Frontal cortex (tissue), 4 donors: ENCODE data around the gene INSYN1. TPM values are rescaled to one million over a fixed set of nuclear protein-coding genes. Genes with fewer than 3 reads are reported as not detected.

Source experiments
- DNase-seq, 2 donors: peaks; one replicate each; pipeline ENCODE4 v3.0.0; 2012; ENCODE audit warnings: low spot score in 2 of 2
- FAIRE-seq: peaks from 2 replicates; lab custom pipeline; 2012; peaks lifted over from hg19 to GRCh38; lab: Jason Lieb, UNC
- total RNA-seq: library from RNA; depleted of rRNA; stranded (reverse); fragments of >200 nt; gene quantifications from one replicate; pipeline ENCODE4 v1.2.3, GENCODE V29; 2014
- donor health status: control.
- donor health status: control.
- donor health status: control.

Gene INSYN1
- total RNA-seq, 1 donor from 2014 or later = 26.1 TPM

GRCh38 chr15:73699249-73700040 lies 53.7 kb downstream of the INSYN1 start:
- DNase-seq = no peak
- no peak for FAIRE-seq

GRCh38 chr15:73697033-73697467 lies 56.1 kb downstream of the INSYN1 start:
- DNase-seq (peak; percentile 40 to 74), FAIRE-seq (no peak)

DNA sequence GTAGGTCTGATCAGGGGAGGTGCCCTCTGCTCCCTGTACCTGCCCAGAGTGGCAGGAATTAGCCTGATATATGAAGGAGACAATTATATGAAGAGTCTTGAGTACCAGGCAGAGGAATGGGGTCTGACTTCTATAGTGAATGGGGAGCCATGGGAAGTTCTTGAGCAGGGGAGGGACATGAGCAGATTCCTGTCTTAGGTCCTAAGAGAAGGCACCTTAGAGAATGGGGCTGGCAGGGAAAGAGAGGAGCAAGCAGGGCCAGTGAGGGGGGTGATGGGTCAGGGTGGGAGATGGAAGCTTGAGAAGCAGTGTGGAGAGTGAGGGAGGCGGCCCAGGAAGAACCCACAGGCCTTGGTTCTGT lies 56.5 kb downstream of the INSYN1 start:
- DNase-seq (no peak), FAIRE-seq (no peak)

DNA sequence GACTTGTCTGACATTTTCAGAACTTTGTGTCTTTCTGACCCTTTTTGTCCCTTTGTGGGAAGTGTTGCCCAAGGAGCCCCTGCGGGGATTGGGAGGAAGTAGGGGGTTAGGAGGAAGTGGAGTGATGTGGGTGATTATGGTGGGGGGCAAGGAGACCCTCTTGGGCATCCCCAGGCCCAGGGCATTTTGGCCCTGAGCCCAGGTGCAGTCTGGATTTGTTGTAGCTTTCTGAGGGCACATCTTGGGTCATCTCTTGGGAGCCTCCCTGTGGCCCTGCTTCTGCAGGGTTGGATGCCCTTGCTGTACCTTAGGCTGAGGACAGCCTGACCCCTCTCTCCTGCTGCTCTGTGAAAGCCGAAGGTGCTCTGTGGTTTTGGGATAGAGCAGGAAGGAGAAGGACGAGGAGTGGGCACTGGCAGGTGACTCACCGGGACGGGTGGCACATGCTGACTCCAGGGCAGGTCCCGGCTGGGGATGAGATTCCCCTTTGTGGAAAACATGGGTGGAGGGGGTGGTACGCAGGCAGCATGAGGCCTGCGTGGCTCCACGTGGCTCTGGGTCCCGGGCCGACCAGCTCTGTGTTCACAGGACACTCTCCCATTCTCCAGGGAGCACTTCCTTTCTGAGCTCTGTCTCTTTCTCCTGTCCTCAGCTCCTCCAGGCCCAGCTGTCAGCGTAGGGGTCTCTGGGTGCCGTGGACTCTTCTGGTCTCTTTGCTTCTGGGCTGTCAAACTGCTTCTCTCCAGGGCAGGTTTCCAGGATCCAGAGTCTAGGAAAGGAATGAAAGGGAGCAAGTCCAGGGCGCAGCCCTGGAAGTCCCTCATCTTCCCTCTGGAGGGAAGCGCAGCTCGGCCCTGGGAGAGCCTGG lies 57.1 kb downstream of the INSYN1 start:
- DNase-seq = no peak

DNA sequence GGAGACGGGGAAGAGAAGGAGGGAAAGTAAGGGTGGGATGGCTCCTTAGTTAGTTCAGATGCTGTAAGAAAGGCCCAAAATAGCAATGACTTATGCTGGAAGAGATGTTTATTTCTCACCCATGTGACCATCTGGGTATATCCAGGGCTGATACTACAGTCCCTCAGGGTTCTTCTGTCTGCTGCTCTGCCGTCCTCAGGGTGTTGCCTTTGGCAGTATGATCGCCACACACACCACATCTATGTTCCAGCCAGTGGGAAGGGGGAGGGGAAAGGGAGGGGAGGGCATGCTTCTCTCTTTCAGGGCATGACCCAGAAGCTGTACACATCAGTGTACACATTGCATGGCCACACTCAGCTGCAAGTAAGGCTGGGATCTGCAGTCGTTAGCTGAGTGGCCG lies 58.7 kb downstream of the INSYN1 start:
- DNase-seq = no peak
- no peak for FAIRE-seq

More for the DNA sequence above, 57.1 kb downstream of the INSYN1 start:
- no peak for FAIRE-seq

GRCh38 chr15:73691396-73691795 lies 61.8 kb downstream of the INSYN1 start:
- no peak for FAIRE-seq
- DNase-seq = no peak

- no peak for DNase-seq
- no peak for FAIRE-seq
These were observed 64.7 kb downstream of the INSYN1 start for GRCh38 chr15:73688455-73688854.

DNA sequence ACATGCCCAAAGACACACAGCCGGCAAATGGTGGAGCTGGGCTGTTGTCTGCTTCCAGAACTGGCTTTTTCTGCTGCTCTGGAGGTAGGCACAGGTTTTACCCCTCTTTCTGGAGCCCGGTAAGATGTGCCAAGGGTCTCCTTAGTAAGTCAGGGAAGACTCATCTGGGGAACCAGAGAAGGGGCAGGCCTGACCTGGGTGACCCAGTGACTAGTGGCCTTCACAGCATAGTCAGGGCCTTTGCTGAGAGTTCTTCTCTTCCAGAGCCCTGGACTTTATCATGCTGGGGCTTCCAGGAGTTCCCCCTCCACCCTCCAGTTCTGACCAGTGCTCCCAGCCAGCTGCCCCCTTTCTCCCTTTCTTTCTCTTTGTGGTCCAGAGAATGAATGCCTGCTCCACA lies 65.8 kb downstream of the INSYN1 start:
- no peak for DNase-seq
- no peak for FAIRE-seq

DNA sequence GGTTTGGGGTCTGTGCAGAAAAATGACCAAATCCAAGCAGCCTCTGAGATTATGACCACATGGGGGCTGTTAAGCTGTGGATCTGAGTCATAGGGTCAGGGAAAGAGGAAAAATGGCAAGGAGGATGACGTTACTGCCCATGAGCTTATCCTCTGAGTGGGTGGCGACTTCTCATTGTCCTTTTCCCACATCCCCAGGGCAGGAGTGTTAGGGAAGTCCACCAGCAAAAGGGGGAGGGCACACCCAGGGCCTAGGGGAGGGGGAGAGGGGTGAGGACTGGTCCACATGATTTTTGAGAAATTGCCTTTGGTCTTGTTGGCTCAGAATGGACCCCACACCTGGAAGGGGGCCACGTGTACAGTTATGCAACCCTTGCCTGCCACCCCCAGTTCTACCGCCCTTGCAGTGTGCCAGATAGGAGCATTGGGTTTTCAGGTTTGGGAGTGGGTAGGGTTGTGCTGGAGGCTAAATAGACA lies 66.3 kb downstream of the INSYN1 start:
- no peak for DNase-seq
- FAIRE-seq = no peak

DNA sequence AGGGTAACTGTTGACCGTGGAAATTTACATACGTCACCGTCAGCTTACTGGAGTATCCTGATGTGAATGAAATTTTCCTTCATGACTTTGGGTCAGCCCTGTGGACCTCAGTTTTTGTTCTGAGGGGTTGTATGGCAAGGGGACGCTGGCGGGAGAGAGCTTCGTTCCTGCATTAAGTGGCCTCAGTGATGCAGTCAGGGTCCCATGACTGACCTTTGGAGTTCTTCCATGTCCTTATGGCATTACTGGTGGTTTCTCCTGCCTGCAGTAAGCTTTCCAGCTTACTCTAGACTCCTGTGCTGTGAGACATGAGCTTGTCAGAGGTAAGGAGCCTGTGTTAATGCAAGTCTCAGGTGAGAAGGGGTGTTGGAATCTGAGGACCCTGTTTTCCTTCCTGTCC lies 67.2 kb downstream of the INSYN1 start:
- no peak for FAIRE-seq

More for the DNA sequence above, 67.2 kb downstream of the INSYN1 start:
- no peak for DNase-seq

Other genes with a start within 250 kb of the INSYN1 start
- gene NPTN, start 120.0 kb downstream of the INSYN1 start, total RNA-seq = 106 TPM
- 24.9 TPM for gene CD276, start 69.0 kb downstream of the INSYN1 start, total RNA-seq
- not detected for gene TBC1D21, start 120.2 kb upstream of the INSYN1 start, total RNA-seq
- 2.4 TPM for gene LOXL1, start 173.1 kb upstream of the INSYN1 start, total RNA-seq
- 24.1 TPM for gene STOML1, start 238.9 kb upstream of the INSYN1 start, total RNA-seq
- 3.7 TPM for gene PML, start 241.4 kb upstream of the INSYN1 start, total RNA-seq